Urinary bladder (tissue), 4 donors: ENCODE data around the gene RNF151. TPM values are rescaled to one million over a fixed set of nuclear protein-coding genes. Genes with fewer than 3 reads are reported as not detected.
"Not testable (repeated sequence)": the region's sequence is repeated elsewhere in the genome, so short reads cannot be mapped to it uniquely, and the experiment has no call there.

ENCODE experiments used
- DNase-seq: peaks from one replicate; pipeline ENCODE4 v3.0.0-alpha.2; 2015; ENCODE audit errors: extremely low spot score
- H3K27ac ChIP-seq: one replicate; pipeline ENCODE4 v1.5.1; 2013; ENCODE audit warnings: low read depth, mild to moderate bottlenecking, moderate library complexity
- H3K36me3 ChIP-seq: one replicate; pipeline ENCODE4 v1.6.1; 2013; ENCODE audit warnings: mild to moderate bottlenecking, moderate library complexity; ENCODE audit not compliant: insufficient read depth
- H3K4me1 ChIP-seq: one replicate; pipeline ENCODE4 v1.6.1; 2013; ENCODE audit warnings: mild to moderate bottlenecking, moderate library complexity; ENCODE audit not compliant: insufficient read depth
- H3K4me3 ChIP-seq: one replicate; pipeline ENCODE4 v1.5.1; 2013; ENCODE audit warnings: low read depth, low read length
- WGBS: extraction: QIAGEN DNeasy Blood & Tissue Kit; methylation state at CpG from one replicate; pipeline ENCODE4 v1.1.7; 2013; 5-methylcytosine and 5-hydroxymethylcytosine counted together
- polyA plus RNA-seq: library from polyadenylated mRNA; stranded (reverse); fragments of 200-250 nt; gene quantifications from one replicate; pipeline ENCODE4 v1.2.3, GENCODE V29; 2013
- total RNA-seq: library from RNA; depleted of rRNA; stranded (reverse); fragments of >200 nt; gene quantifications from one replicate; pipeline ENCODE4 v1.2.3, GENCODE V29; 2014
- donor health status: healthy with polysubstance abuse.
- donor health status: healthy.

RNF151 gene
- not detected for total RNA-seq
- not detected for polyA plus RNA-seq

- Histone ChIP-seq H3K27ac (no peak within 1 kb of the TSS), H3K4me1 (peaks cover 1% of the 10 kb centered on the region), H3K36me3 (no peaks in the 10 kb centered on the region), H3K4me3 (no peak within 1 kb of the TSS)
- 97% methylated on average over 6 of the region's 6 CpGs for WGBS
- no peak for DNase-seq
Observed at GRCh38 chr16:1966460-1966859, at the start of gene RNF151. RNF151 (plus strand) TSS chr16:1966856; CDS start chr16:1966882, 26 bp downstream.

GRCh38 chr16:1917056-1917664, 49.5 kb upstream of the RNF151 start:
- Histone ChIP-seq H3K4me3 (no peak overlapping the region), H3K27ac (no peak overlapping the region), H3K36me3 (no peaks in the 10 kb centered on the region), H3K4me1 (no peaks in the 10 kb centered on the region)
- DNase-seq, result no peak
- 7% methylated on average over 22 of the region's 22 CpGs for WGBS

GRCh38 chr16:1917665-1918350, 48.8 kb upstream of the RNF151 start:
- H3K36me3 ChIP-seq, result no peaks in the 10 kb centered on the region
- DNase-seq, result no peak
- peak overlapping the region; percentile 38 for H3K4me3 ChIP-seq
- WGBS, result under 1% methylated on average over 71 of the region's 81 CpGs
- no peaks in the 10 kb centered on the region for H3K4me1 ChIP-seq
- H3K27ac ChIP-seq, result no peak overlapping the region

- H3K4me3 ChIP-seq, result peak within 1 kb of the TSS; percentile 38
- 4% methylated on average over 69 of the region's 71 CpGs for WGBS
- H3K4me1 ChIP-seq, result no peaks in the 10 kb centered on the region
- DNase-seq, result no peak
- H3K36me3 ChIP-seq, result no peaks in the 10 kb centered on the region
- no peak within 1 kb of the TSS for H3K27ac ChIP-seq
Observed at GRCh38 chr16:1918351-1919326, 48.0 kb upstream of the RNF151 start, which contains the start of gene HS3ST6. HS3ST6 (minus strand) TSS chr16:1918415; CDS start chr16:1918323, 92 bp downstream.

GRCh38 chr16:1919327-1919998, 47.2 kb upstream of the RNF151 start:
- no peak for DNase-seq
- WGBS, result 28% methylated on average over 30 of the region's 30 CpGs
- H3K36me3 ChIP-seq, result no peaks in the 10 kb centered on the region
- no peak overlapping the region for H3K27ac ChIP-seq
- H3K4me1 ChIP-seq, result no peaks in the 10 kb centered on the region
- H3K4me3 ChIP-seq, result no peak overlapping the region

- H3K4me3 ChIP-seq, DNase-seq, H3K4me1 ChIP-seq, H3K27ac ChIP-seq, H3K36me3 ChIP-seq: not testable (repeated sequence)
- 70% methylated on average over 21 of the region's 21 CpGs for WGBS
Observed at GRCh38 chr16:1920122-1920521, 46.5 kb upstream of the RNF151 start.

- Histone ChIP-seq H3K27ac (no peak overlapping the region), H3K4me3 (no peak overlapping the region), H3K36me3 (no peaks in the 10 kb centered on the region), H3K4me1 (no peaks in the 10 kb centered on the region)
- DNase-seq, result no peak
- 12% methylated on average over 15 of the region's 15 CpGs for WGBS
Observed at GRCh38 chr16:1920727-1921171, 45.9 kb upstream of the RNF151 start.

GRCh38 chr16:1922357-1922756, 44.3 kb upstream of the RNF151 start:
- Histone ChIP-seq H3K4me1 (no peaks in the 10 kb centered on the region), H3K27ac (no peak overlapping the region), H3K36me3 (no peaks in the 10 kb centered on the region), H3K4me3 (no peak overlapping the region)
- no peak for DNase-seq
- WGBS, result 84% methylated on average over 8 of the region's 8 CpGs

- no peaks in the 10 kb centered on the region for H3K36me3 ChIP-seq
- H3K4me3 ChIP-seq, result no peak overlapping the region
- H3K27ac ChIP-seq, result no peak overlapping the region
- DNase-seq, result no peak
- WGBS, result 13% methylated on average over 24 of the region's 24 CpGs
- no peaks in the 10 kb centered on the region for H3K4me1 ChIP-seq
Observed at GRCh38 chr16:1923299-1924034, 43.2 kb upstream of the RNF151 start.

GRCh38 chr16:1924095-1924494, 42.6 kb upstream of the RNF151 start:
- Histone ChIP-seq H3K4me3 (no peak overlapping the region), H3K36me3 (no peaks in the 10 kb centered on the region), H3K4me1 (no peaks in the 10 kb centered on the region), H3K27ac (no peak overlapping the region)
- no peak for DNase-seq
- 78% methylated on average over 5 of the region's 5 CpGs for WGBS

GRCh38 chr16:1926271-1926670, 40.4 kb upstream of the RNF151 start:
- no peaks in the 10 kb centered on the region for H3K4me1 ChIP-seq
- H3K27ac ChIP-seq, result no peak overlapping the region
- no peak for DNase-seq
- no peak overlapping the region for H3K4me3 ChIP-seq
- WGBS, result 51% methylated on average over 11 of the region's 11 CpGs
- H3K36me3 ChIP-seq, result no peaks in the 10 kb centered on the region

- Histone ChIP-seq H3K27ac (no peak overlapping the region), H3K4me1 (no peaks in the 10 kb centered on the region), H3K4me3 (peak overlapping the region; percentile 58), H3K36me3 (no peaks in the 10 kb centered on the region)
- no peak for DNase-seq
- WGBS, result 9% methylated on average over 11 of the region's 11 CpGs
Observed at GRCh38 chr16:1929105-1929504, 37.6 kb upstream of the RNF151 start.
